ENCODE results near the gene CTDSPL. TPM values are rescaled to one million over a fixed set of nuclear protein-coding genes. Genes with fewer than 3 reads are reported as not detected.
A peak's percentile ranks its signal among the peaks of the same experiment; 100 is the strongest.

The CTDSPL gene
- polyA plus RNA-seq, 2 donors = 7.6 to 13.6 TPM

DNA sequence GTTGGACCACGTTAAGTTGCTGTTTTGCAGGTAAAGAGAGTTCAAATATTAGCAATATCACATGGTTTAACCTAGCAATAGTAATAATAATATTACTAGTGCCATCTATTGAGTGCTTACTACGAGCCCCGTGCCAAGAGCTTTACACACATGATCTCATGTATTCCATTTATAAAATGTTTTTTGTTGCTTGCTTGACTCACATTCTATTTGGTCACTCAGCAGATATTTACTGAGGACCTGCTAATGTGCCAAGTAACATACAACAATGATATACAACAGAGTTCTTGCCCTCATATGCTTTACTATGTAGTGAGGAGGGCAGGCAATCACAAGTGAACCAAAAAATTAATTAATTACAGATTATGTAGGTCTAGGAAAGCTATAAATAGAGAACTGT is 36.7 kb downstream of the CTDSPL start:
- Histone ChIP-seq H3K27ac (ENCODE audit: low read depth in 2 of 2, low read length in 1 of 2) (no peak overlapping the region), H3K4me3 (ENCODE audit: low read depth in 1 of 2, low read length in 2 of 2) (no peak overlapping the region), H3K4me1 (ENCODE audit: control insufficient read depth in 2 of 2, insufficient read depth in 2 of 2, low read length in 1 of 2) (peaks cover 0 to 2% of the 10 kb centered on the region in 2 donors), H3K36me3 (ENCODE audit: control insufficient read depth in 2 of 2, insufficient read depth in 2 of 2, low read length in 1 of 2) (peaks cover 0 to 2% of the 10 kb centered on the region in 2 donors), H3K9me3 (ENCODE audit: control insufficient read depth in 2 of 2, insufficient read depth in 1 of 2, low read depth in 1 of 2, low read length in 1 of 2) (no peaks in the 10 kb centered on the region), H3K27me3 (ENCODE audit: control insufficient read depth in 1 of 2, insufficient read depth in 2 of 2, low read length in 2 of 2) (no peaks in the 10 kb centered on the region)
- 73 to 77% methylated on average over 3 of the region's 3 CpGs for WGBS, 2 donors

DNA sequence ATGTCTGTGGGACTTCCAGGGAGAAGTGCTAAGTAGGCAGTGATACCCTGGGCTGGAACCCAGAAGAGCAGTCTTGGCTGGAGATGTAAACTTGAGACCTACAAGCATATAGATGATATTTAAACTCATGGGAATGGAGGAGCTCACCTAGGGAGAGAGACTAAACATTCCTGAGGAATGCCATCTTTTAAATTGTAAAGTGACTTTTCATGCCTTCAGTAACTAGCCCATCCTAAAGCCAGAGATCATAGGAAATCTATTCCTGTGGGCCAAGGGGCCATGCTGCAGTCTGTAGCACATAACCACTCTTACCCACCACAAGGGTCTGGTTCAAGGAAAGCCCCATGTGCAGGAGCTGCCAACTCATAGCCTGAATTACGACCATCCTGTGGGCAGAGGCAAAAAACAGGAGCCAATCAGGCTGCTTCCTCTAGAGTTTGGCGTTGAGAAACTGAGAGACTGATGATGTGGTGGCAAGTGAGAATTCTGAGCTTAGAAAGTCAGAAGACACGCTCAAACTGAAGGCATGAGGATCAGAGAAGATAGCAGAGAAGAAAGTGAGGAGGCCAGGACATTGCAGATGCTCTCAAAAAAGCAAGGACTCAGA is 37.5 kb downstream of the CTDSPL start:
- Histone ChIP-seq H3K27ac (ENCODE audit: low read depth in 2 of 2, low read length in 1 of 2) (no peak overlapping the region), H3K4me3 (ENCODE audit: low read depth in 1 of 2, low read length in 2 of 2) (no peak overlapping the region), H3K36me3 (ENCODE audit: control insufficient read depth in 2 of 2, insufficient read depth in 2 of 2, low read length in 1 of 2) (peaks cover 0 to 2% of the 10 kb centered on the region in 2 donors), H3K27me3 (ENCODE audit: control insufficient read depth in 1 of 2, insufficient read depth in 2 of 2, low read length in 2 of 2) (no peaks in the 10 kb centered on the region), H3K4me1 (ENCODE audit: control insufficient read depth in 2 of 2, insufficient read depth in 2 of 2, low read length in 1 of 2) (peaks cover 0 to 5% of the 10 kb centered on the region in 2 donors), H3K9me3 (ENCODE audit: control insufficient read depth in 2 of 2, insufficient read depth in 1 of 2, low read depth in 1 of 2, low read length in 1 of 2) (no peaks in the 10 kb centered on the region)
- 75 to 80% methylated on average over 3 of the region's 3 CpGs for WGBS, 2 donors

DNA sequence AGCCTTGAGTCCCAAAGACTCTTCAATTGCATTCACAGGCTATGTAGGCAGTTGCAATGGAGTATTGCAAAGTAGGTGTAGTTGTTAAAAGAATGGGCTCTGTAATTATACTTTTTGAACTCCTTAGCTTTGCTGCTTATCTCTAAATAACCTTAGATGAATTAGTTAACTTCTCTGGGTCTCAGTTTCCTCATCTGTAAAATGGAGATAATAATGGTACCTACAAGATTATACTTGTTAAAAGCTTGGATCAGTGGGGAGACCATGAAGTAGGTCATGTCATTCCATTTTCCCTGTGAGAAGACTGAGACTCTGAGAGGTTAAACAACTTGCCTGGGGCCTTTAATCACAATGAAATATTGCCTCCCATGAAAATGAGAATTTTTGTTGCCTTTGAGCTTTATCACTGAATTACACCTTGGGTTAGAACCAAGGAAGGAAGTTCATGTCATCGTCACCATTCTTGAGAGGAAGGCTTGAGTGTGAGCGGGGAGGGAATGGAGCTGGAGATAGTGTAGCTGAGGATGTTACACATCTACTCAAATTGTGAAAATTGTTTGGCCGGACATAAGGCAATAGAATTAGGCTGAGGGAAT is 38.1 kb downstream of the CTDSPL start:
- Histone ChIP-seq H3K27me3 (ENCODE audit: control insufficient read depth in 1 of 2, insufficient read depth in 2 of 2, low read length in 2 of 2) (no peaks in the 10 kb centered on the region), H3K9me3 (ENCODE audit: control insufficient read depth in 2 of 2, insufficient read depth in 1 of 2, low read depth in 1 of 2, low read length in 1 of 2) (no peaks in the 10 kb centered on the region), H3K36me3 (ENCODE audit: control insufficient read depth in 2 of 2, insufficient read depth in 2 of 2, low read length in 1 of 2) (peaks cover 0 to 2% of the 10 kb centered on the region in 2 donors), H3K4me3 (ENCODE audit: low read depth in 1 of 2, low read length in 2 of 2) (no peak overlapping the region), H3K27ac (ENCODE audit: low read depth in 2 of 2, low read length in 1 of 2) (no peak overlapping the region), H3K4me1 (ENCODE audit: control insufficient read depth in 2 of 2, insufficient read depth in 2 of 2, low read length in 1 of 2) (peaks cover 0 to 5% of the 10 kb centered on the region in 2 donors)
- 74 to 85% methylated on average over 3 of the region's 3 CpGs for WGBS, 2 donors

DNA sequence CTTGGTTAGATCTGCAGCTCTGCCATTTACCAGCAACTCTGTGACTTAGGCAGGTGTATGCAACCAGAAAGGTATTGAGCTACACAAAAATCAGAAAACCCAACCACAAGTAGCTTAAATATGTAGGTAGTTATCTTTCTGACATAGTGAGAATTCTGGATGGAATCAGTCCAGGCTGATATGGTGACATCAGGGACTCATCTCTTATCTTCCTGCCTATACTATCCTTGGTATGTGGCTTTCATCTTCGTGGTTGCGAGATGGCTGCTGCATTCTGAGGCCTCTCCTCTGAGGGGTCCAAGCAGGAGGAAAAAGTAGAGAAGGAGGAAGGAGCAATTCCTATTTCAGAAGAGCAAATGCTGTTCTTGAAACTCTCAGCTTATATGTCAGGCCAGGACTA is 40.0 kb downstream of the CTDSPL start:
- Histone ChIP-seq H3K36me3 (ENCODE audit: control insufficient read depth in 2 of 2, insufficient read depth in 2 of 2, low read length in 1 of 2) (peaks cover 0 to 2% of the 10 kb centered on the region in 2 donors), H3K4me1 (ENCODE audit: control insufficient read depth in 2 of 2, insufficient read depth in 2 of 2, low read length in 1 of 2) (peaks cover 0 to 11% of the 10 kb centered on the region in 2 donors), H3K27me3 (ENCODE audit: control insufficient read depth in 1 of 2, insufficient read depth in 2 of 2, low read length in 2 of 2) (no peaks in the 10 kb centered on the region), H3K9me3 (ENCODE audit: control insufficient read depth in 2 of 2, insufficient read depth in 1 of 2, low read depth in 1 of 2, low read length in 1 of 2) (no peaks in the 10 kb centered on the region), H3K27ac (ENCODE audit: low read depth in 2 of 2, low read length in 1 of 2) (no peak overlapping the region), H3K4me3 (ENCODE audit: low read depth in 1 of 2, low read length in 2 of 2) (no peak overlapping the region)
- 90 to 95% methylated on average over 2 of the region's 2 CpGs for WGBS, 2 donors

DNA sequence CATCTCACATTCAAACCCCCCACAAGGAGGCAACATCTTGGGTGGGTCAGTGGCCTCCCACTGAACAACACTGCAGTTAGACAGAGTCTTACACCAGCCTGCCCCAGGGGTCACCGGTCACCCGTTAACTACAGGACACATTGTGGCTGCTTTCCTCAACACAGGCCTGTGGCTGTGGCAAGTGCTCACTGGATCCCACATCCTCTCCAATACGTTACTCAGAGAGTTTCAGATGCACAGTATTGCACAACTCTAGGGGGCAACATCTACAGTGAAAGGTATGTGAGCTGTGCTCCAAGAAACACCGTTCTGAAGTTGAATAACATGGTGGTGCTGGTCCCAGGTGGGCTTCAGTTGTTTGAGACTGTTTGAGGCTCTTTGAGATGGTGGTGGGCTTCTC is 41.0 kb downstream of the CTDSPL start:
- Histone ChIP-seq H3K36me3 (ENCODE audit: control insufficient read depth in 2 of 2, insufficient read depth in 2 of 2, low read length in 1 of 2) (peaks cover 0 to 2% of the 10 kb centered on the region in 2 donors), H3K9me3 (ENCODE audit: control insufficient read depth in 2 of 2, insufficient read depth in 1 of 2, low read depth in 1 of 2, low read length in 1 of 2) (no peaks in the 10 kb centered on the region), H3K4me3 (ENCODE audit: low read depth in 1 of 2, low read length in 2 of 2) (no peak overlapping the region), H3K27me3 (ENCODE audit: control insufficient read depth in 1 of 2, insufficient read depth in 2 of 2, low read length in 2 of 2) (no peaks in the 10 kb centered on the region), H3K4me1 (ENCODE audit: control insufficient read depth in 2 of 2, insufficient read depth in 2 of 2, low read length in 1 of 2) (peaks cover 0 to 12% of the 10 kb centered on the region in 2 donors), H3K27ac (ENCODE audit: low read depth in 2 of 2, low read length in 1 of 2) (no peak overlapping the region)
- 85 to 89% methylated on average over 4 of the region's 4 CpGs for WGBS, 2 donors

DNA sequence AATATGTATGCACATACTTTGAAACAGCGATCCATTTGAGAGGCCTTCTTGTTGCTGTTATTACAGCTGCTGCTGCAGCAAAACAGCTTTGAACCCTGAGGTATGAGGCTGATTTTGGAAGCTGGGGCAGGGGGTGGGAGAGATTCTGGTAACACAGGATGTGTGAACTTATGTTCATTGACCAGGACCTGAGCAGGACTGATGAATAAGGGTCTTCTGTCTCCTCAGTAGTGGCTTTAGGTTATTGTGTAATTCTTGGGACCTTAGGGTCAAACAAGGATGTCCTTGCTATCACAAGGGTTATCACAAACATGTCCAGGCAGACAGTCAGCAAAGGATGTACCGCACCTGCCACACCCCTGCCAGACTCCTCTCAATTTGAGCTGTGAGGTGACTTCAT is 41.6 kb downstream of the CTDSPL start:
- H3K27me3 ChIP-seq (ENCODE audit: control insufficient read depth in 1 of 2, insufficient read depth in 2 of 2, low read length in 2 of 2) = no peaks in the 10 kb centered on the region
- no peak overlapping the region for H3K27ac ChIP-seq (ENCODE audit: low read depth in 2 of 2, low read length in 1 of 2)
- 73 to 77% methylated on average over 2 of the region's 2 CpGs for WGBS, 2 donors
- peaks cover 0 to 12% of the 10 kb centered on the region in 2 donors for H3K4me1 ChIP-seq (ENCODE audit: control insufficient read depth in 2 of 2, insufficient read depth in 2 of 2, low read length in 1 of 2)
- peaks cover 0 to 2% of the 10 kb centered on the region in 2 donors for H3K36me3 ChIP-seq (ENCODE audit: control insufficient read depth in 2 of 2, insufficient read depth in 2 of 2, low read length in 1 of 2)
- no peaks in the 10 kb centered on the region for H3K9me3 ChIP-seq (ENCODE audit: control insufficient read depth in 2 of 2, insufficient read depth in 1 of 2, low read depth in 1 of 2, low read length in 1 of 2)
- no peak overlapping the region for H3K4me3 ChIP-seq (ENCODE audit: low read depth in 1 of 2, low read length in 2 of 2)

DNA sequence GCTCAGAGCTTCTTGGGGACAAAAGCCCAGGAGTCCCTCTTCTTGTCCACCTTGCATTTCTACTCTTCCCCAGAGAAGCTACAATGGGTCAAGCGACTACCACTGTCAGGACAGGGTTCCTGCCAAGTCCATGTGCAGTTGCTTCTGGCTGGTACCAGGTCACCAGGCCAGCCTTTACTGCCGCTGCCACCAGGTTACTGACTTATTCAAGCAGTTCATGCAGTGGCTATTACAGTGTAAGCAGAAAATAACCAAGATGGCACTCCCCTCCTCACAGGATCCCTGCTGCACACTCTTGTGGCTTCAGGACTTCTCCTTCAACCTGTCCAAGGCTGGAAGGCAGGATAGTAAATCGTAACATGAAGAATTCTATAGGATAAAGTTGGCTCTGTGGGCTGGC is 42.1 kb downstream of the CTDSPL start:
- Histone ChIP-seq H3K27ac (ENCODE audit: low read depth in 2 of 2, low read length in 1 of 2) (no peak overlapping the region), H3K4me1 (ENCODE audit: control insufficient read depth in 2 of 2, insufficient read depth in 2 of 2, low read length in 1 of 2) (peaks cover 0 to 12% of the 10 kb centered on the region in 2 donors), H3K27me3 (ENCODE audit: control insufficient read depth in 1 of 2, insufficient read depth in 2 of 2, low read length in 2 of 2) (no peaks in the 10 kb centered on the region), H3K36me3 (ENCODE audit: control insufficient read depth in 2 of 2, insufficient read depth in 2 of 2, low read length in 1 of 2) (peaks cover 0 to 2% of the 10 kb centered on the region in 2 donors), H3K9me3 (ENCODE audit: control insufficient read depth in 2 of 2, insufficient read depth in 1 of 2, low read depth in 1 of 2, low read length in 1 of 2) (no peaks in the 10 kb centered on the region), H3K4me3 (ENCODE audit: low read depth in 1 of 2, low read length in 2 of 2) (no peak overlapping the region)
- 77 to 85% methylated on average over 3 of the region's 3 CpGs for WGBS, 2 donors

DNA sequence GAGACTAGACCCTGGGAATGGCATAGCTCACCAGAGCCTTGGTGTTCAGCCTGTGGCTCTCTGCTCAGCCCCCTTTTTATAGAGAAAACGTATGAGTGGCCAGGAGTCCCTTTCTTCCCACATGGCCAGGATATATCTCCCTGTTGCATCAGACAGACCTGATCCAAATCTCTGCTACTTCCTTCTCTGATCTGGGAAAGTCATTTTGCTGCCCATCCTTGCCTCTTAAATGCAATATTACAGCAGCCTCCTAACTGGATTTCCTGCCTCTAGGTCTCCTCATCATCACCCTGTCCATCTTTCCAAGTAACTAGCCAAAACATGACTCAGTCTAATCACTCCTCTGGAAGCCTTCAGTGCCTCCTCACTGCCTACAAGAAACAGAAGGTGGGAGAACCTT is 42.9 kb downstream of the CTDSPL start:
- 47 to 51% methylated on average over 1 of the region's 1 CpG for WGBS, 2 donors
- Histone ChIP-seq H3K27me3 (ENCODE audit: control insufficient read depth in 1 of 2, insufficient read depth in 2 of 2, low read length in 2 of 2) (no peaks in the 10 kb centered on the region), H3K4me1 (ENCODE audit: control insufficient read depth in 2 of 2, insufficient read depth in 2 of 2, low read length in 1 of 2) (peaks cover 0 to 12% of the 10 kb centered on the region in 2 donors), H3K27ac (ENCODE audit: low read depth in 2 of 2, low read length in 1 of 2) (peak overlapping the region in 1 of 2 donors; percentile 43), H3K4me3 (ENCODE audit: low read depth in 1 of 2, low read length in 2 of 2) (no peak overlapping the region), H3K36me3 (ENCODE audit: control insufficient read depth in 2 of 2, insufficient read depth in 2 of 2, low read length in 1 of 2) (no peaks in the 10 kb centered on the region), H3K9me3 (ENCODE audit: control insufficient read depth in 2 of 2, insufficient read depth in 1 of 2, low read depth in 1 of 2, low read length in 1 of 2) (no peaks in the 10 kb centered on the region)

DNA sequence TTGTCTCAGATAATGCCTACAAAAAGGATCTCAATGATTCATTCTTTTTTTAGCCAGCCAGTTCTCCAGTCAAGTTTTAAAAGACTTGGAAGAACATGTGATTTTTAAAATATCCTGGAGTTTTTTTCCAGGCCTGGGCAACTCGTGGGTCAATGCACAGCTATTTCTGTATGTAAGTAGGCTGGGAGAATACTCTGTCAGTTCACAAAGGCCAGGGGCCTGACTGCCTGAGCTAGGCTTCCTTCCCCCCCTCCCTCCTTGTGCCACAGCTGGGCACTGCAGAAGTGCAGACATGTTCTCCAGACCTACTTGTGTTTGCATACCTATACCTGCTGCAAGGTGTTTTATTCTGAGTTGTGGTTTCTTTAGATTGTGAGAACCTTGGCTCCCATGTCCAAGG is 43.7 kb downstream of the CTDSPL start:
- Histone ChIP-seq H3K4me3 (ENCODE audit: low read depth in 1 of 2, low read length in 2 of 2) (no peak overlapping the region), H3K9me3 (ENCODE audit: control insufficient read depth in 2 of 2, insufficient read depth in 1 of 2, low read depth in 1 of 2, low read length in 1 of 2) (no peaks in the 10 kb centered on the region), H3K27ac (ENCODE audit: low read depth in 2 of 2, low read length in 1 of 2) (no peak overlapping the region), H3K27me3 (ENCODE audit: control insufficient read depth in 1 of 2, insufficient read depth in 2 of 2, low read length in 2 of 2) (no peaks in the 10 kb centered on the region), H3K4me1 (ENCODE audit: control insufficient read depth in 2 of 2, insufficient read depth in 2 of 2, low read length in 1 of 2) (peaks cover 0 to 12% of the 10 kb centered on the region in 2 donors), H3K36me3 (ENCODE audit: control insufficient read depth in 2 of 2, insufficient read depth in 2 of 2, low read length in 1 of 2) (no peaks in the 10 kb centered on the region)
- 12 to 19% methylated on average over 1 of the region's 1 CpG for WGBS, 2 donors
